Measurements from ENCODE around the gene ACLY. TPM values are rescaled to one million over a fixed set of nuclear protein-coding genes. Genes with fewer than 3 reads are reported as not detected.

Gene ACLY
- total RNA-seq, 1 donor from 2014 or later = 326 TPM

GRCh38 chr17:41894791-41895331 lies 23.9 kb downstream of the ACLY start:
- no peaks in the 10 kb centered on the region for H3K27me3 ChIP-seq (ENCODE audit: insufficient read depth, low read length)
- peaks cover 77% of the 10 kb centered on the region for H3K36me3 ChIP-seq (ENCODE audit: insufficient read depth, low read length)
- peak overlapping the region; percentile 16 for H3K9ac ChIP-seq (ENCODE audit: low read length)
- no peak overlapping the region for H3K4me3 ChIP-seq (ENCODE audit: insufficient read depth, low read depth, low read length)
- peaks cover 22% of the 10 kb centered on the region for H3K36me3 Mint-ChIP-seq (ENCODE audit: low read depth, unreplicated experiment)
- no peaks in the 10 kb centered on the region for H3K9me3 Mint-ChIP-seq (ENCODE audit: unreplicated experiment)
- peak overlapping the region; percentile 62 for H3K4me3 Mint-ChIP-seq (ENCODE audit: unreplicated experiment)
- no peak overlapping the region for H2AFZ ChIP-seq (ENCODE audit: low read depth, low read length)
- no peaks in the 10 kb centered on the region for H3K27me3 Mint-ChIP-seq (ENCODE audit: low read depth, unreplicated experiment)
- H3K9me3 ChIP-seq (ENCODE audit: insufficient read depth, low read depth, low read length) = no peaks in the 10 kb centered on the region
- peak overlapping the region; percentile 61 for H3K27ac ChIP-seq (ENCODE audit: low read depth, low read length)
- TF ChIP-seq CTCF (IDR thresholded peaks at IDR 0.05; ENCODE audit: insufficient read depth, low read depth, low read length) (no peak), EZH2 (IDR thresholded peaks at IDR 0.05; ENCODE audit: insufficient read depth, low read length) (no peak)
- peak; percentile 72 for DNase-seq (ENCODE audit: low read depth)
- H4K20me1 ChIP-seq (ENCODE audit: insufficient read depth, low read length) = peaks cover 84% of the 10 kb centered on the region
- peaks cover 50% of the 10 kb centered on the region for H3K79me2 ChIP-seq (ENCODE audit: insufficient read depth, low read length)
- H3K27ac Mint-ChIP-seq (ENCODE audit: unreplicated experiment) = peak overlapping the region; percentile 89
- H3K4me2 ChIP-seq (ENCODE audit: low read length) = peak overlapping the region; percentile 16
- H3K4me1 Mint-ChIP-seq (ENCODE audit: low read depth, unreplicated experiment) = peaks cover 21% of the 10 kb centered on the region
- FAIRE-seq = peak; percentile 13
- peaks cover 14% of the 10 kb centered on the region for H3K4me1 ChIP-seq (ENCODE audit: insufficient read depth, low read length)

- Mint-ChIP-seq H3K9me3 (ENCODE audit: unreplicated experiment) (no peaks in the 10 kb centered on the region), H3K27me3 (ENCODE audit: low read depth, unreplicated experiment) (no peaks in the 10 kb centered on the region), H3K4me3 (ENCODE audit: unreplicated experiment) (no peak overlapping the region), H3K4me1 (ENCODE audit: low read depth, unreplicated experiment) (peaks cover 21% of the 10 kb centered on the region), H3K27ac (ENCODE audit: unreplicated experiment) (no peak overlapping the region), H3K36me3 (ENCODE audit: low read depth, unreplicated experiment) (peaks cover 16% of the 10 kb centered on the region)
- FAIRE-seq (no peak), DNase-seq (ENCODE audit: low read depth) (no peak)
- Histone ChIP-seq H2AFZ (ENCODE audit: low read depth, low read length) (no peak overlapping the region), H3K36me3 (ENCODE audit: insufficient read depth, low read length) (peaks cover 78% of the 10 kb centered on the region), H4K20me1 (ENCODE audit: insufficient read depth, low read length) (peaks cover 82% of the 10 kb centered on the region), H3K4me3 (ENCODE audit: insufficient read depth, low read depth, low read length) (no peak overlapping the region), H3K9me3 (ENCODE audit: insufficient read depth, low read depth, low read length) (no peaks in the 10 kb centered on the region), H3K27ac (ENCODE audit: low read depth, low read length) (no peak overlapping the region), H3K79me2 (ENCODE audit: insufficient read depth, low read length) (peaks cover 55% of the 10 kb centered on the region), H3K27me3 (ENCODE audit: insufficient read depth, low read length) (no peaks in the 10 kb centered on the region), H3K4me1 (ENCODE audit: insufficient read depth, low read length) (peaks cover 14% of the 10 kb centered on the region), H3K9ac (ENCODE audit: low read length) (no peak overlapping the region), H3K4me2 (ENCODE audit: low read length) (no peak overlapping the region)
- TF ChIP-seq CTCF (IDR thresholded peaks at IDR 0.05; ENCODE audit: insufficient read depth, low read depth, low read length) = no peak
- TF ChIP-seq EZH2 (IDR thresholded peaks at IDR 0.05; ENCODE audit: insufficient read depth, low read length) = no peak
These were observed 25.4 kb downstream of the ACLY start for GRCh38 chr17:41893384-41893783.

- no peaks in the 10 kb centered on the region for H3K27me3 Mint-ChIP-seq (ENCODE audit: low read depth, unreplicated experiment)
- peaks cover 14% of the 10 kb centered on the region for H3K4me1 ChIP-seq (ENCODE audit: insufficient read depth, low read length)
- peaks cover 61% of the 10 kb centered on the region for H3K79me2 ChIP-seq (ENCODE audit: insufficient read depth, low read length)
- peaks cover 75% of the 10 kb centered on the region for H3K36me3 ChIP-seq (ENCODE audit: insufficient read depth, low read length)
- no peaks in the 10 kb centered on the region for H3K9me3 ChIP-seq (ENCODE audit: insufficient read depth, low read depth, low read length)
- H3K27me3 ChIP-seq (ENCODE audit: insufficient read depth, low read length) = no peaks in the 10 kb centered on the region
- DNase-seq (ENCODE audit: low read depth) (no peak), FAIRE-seq (no peak)
- peaks cover 19% of the 10 kb centered on the region for H3K36me3 Mint-ChIP-seq (ENCODE audit: low read depth, unreplicated experiment)
- no peak overlapping the region for H3K27ac ChIP-seq (ENCODE audit: low read depth, low read length)
- no peak overlapping the region for H2AFZ ChIP-seq (ENCODE audit: low read depth, low read length)
- no peak overlapping the region for H3K4me3 Mint-ChIP-seq (ENCODE audit: unreplicated experiment)
- TF ChIP-seq CTCF (IDR thresholded peaks at IDR 0.05; ENCODE audit: insufficient read depth, low read depth, low read length) = no peak
- no peak for TF ChIP-seq EZH2 (IDR thresholded peaks at IDR 0.05; ENCODE audit: insufficient read depth, low read length)
- H3K4me2 ChIP-seq (ENCODE audit: low read length) = no peak overlapping the region
- H3K4me1 Mint-ChIP-seq (ENCODE audit: low read depth, unreplicated experiment) = peaks cover 21% of the 10 kb centered on the region
- H3K4me3 ChIP-seq (ENCODE audit: insufficient read depth, low read depth, low read length) = no peak overlapping the region
- H3K27ac Mint-ChIP-seq (ENCODE audit: unreplicated experiment) = no peak overlapping the region
- H3K9ac ChIP-seq (ENCODE audit: low read length) = no peak overlapping the region
- no peaks in the 10 kb centered on the region for H3K9me3 Mint-ChIP-seq (ENCODE audit: unreplicated experiment)
- peaks cover 88% of the 10 kb centered on the region for H4K20me1 ChIP-seq (ENCODE audit: insufficient read depth, low read length)
These were observed 26.8 kb downstream of the ACLY start for GRCh38 chr17:41892021-41892376.

Data from astrocyte (in vitro differentiated cells and primary cell).